Measurements from ENCODE around the gene CLIC3. TPM values are rescaled to one million over a fixed set of nuclear protein-coding genes. Genes with fewer than 3 reads are reported as not detected.

The CLIC3 gene, protein sequence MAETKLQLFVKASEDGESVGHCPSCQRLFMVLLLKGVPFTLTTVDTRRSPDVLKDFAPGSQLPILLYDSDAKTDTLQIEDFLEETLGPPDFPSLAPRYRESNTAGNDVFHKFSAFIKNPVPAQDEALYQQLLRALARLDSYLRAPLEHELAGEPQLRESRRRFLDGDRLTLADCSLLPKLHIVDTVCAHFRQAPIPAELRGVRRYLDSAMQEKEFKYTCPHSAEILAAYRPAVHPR
- total RNA-seq (ENCODE audit: low replicate concordance) = 38.6 and 63.3 TPM in 2 replicates
- long read RNA-seq, transcript CLIC3-203 (6 exons, 1,017 nt) = major isoform, 23 of 25 reads
- long read RNA-seq, partial matches to known transcripts = 1 of 25 reads
- long read RNA-seq, other reads (novel, unspliced or antisense) = 1 of 25 reads

DNA sequence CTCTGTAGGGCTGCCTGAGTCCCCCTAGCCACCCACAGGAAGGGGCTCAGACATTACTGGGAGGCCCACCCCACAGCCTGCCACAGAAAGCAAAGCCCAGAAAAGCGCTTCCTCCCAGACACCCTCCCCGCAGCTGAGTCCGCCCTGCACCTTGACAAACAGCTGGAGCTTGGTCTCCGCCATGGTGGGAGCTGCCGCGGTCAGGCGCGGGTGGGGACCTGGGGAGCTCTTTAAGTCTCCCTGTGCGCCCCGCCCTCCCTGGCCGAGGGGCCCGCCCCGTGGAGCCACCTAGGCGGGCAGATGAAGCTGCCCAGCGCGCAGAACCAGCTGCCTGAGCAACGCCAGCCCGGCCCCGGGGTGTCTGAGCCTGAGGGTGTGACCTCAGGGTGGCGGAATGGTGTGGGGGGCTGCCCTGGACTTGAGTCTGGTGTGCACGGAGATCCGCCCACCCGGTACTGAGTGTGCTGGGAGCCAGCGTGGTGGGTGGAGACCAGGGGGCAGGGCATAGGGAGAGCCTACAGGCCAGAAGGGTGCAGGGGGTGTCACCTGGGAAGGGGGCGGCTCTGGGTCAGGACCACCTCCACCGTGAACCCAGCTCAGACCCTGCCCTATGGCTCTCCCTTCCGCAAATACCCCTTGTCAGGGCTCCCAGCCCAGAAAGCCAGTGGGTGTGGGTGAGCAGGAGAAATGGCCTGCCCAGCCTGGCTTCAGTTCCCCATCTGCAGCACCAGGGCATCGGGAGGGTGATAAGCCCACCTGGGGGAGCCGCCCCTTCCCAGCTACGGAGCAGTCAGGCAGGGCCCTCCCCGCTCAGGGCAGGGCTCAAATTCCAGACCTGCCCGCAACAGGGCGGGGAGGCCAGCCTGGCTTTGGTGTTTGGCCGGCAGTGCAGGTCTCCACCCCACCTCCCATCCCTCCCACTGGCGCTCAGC is at the start of gene CLIC3:
Gene CLIC3, minus strand, starts transcription at position 208 of the 932 bp plus-strand sequence. Its CDS starts 25 bp downstream, at position 183.
- TF ChIP-seq CTCF (conservative IDR thresholded peaks at IDR 0.05) = no peak
- peak within 1 kb of the TSS; percentile 71 for H3K4me3 Mint-ChIP-seq
- DNase-seq (ENCODE audit: extremely low spot score, unreplicated experiment) = no peak
- H3K27ac Mint-ChIP-seq = peak within 1 kb of the TSS; percentile 43
- H3K27me3 Mint-ChIP-seq = peaks cover 4% of the 10 kb centered on the region
- H3K36me3 Mint-ChIP-seq = no peaks in the 10 kb centered on the region
- H3K9me3 Mint-ChIP-seq = no peaks in the 10 kb centered on the region
- no peaks in the 10 kb centered on the region for H3K4me1 Mint-ChIP-seq (ENCODE audit: unreplicated experiment)

DNA sequence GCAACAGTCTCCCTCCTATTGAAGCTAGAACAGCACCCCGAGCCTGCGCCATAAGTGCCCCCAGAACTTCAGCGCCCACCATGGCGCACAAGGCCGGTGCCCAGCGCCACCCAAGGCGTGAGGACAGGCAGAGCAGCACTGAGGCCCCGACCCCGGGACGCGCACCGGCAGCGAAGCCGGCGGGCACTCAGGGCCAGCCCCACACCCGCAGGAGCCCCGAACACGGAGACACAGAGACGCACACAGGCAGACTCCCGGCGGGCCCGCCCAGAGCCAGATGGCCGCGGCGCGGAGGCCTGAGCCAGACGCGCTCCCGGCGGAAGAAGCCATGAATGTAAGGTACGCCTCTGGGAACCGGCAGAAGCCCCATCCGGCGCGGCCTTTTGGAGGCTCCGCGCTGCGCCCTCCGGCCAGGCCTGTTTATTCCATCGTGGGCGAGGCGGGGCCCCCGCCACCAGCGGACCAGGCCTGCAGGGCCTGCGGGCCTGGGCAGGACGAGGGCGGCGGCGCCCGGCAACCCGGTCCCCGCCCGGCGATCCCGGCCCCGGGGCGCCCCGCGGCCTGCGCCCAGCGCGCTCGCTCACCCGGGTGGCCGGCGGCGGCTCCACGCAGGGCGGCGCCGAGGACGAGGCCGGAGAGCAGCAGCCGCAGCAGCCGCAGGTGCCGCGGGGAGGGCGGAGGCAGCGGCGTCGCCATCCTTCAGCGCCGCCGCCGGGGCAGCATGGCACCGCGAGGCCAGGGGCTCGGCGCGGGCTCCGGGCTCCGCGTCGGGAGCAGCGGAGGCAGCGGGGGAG is 49.1 kb upstream of the CLIC3 start:
- TF ChIP-seq CTCF (conservative IDR thresholded peaks at IDR 0.05) = no peak
- no peaks in the 10 kb centered on the region for H3K36me3 Mint-ChIP-seq
- H3K27me3 Mint-ChIP-seq = peaks cover 40% of the 10 kb centered on the region
- H3K4me3 Mint-ChIP-seq = peak overlapping the region; percentile 84
- H3K27ac Mint-ChIP-seq = no peak overlapping the region
- no peaks in the 10 kb centered on the region for H3K9me3 Mint-ChIP-seq
- no peaks in the 10 kb centered on the region for H3K4me1 Mint-ChIP-seq (ENCODE audit: unreplicated experiment)
- no peak for DNase-seq (ENCODE audit: extremely low spot score, unreplicated experiment)

DNA sequence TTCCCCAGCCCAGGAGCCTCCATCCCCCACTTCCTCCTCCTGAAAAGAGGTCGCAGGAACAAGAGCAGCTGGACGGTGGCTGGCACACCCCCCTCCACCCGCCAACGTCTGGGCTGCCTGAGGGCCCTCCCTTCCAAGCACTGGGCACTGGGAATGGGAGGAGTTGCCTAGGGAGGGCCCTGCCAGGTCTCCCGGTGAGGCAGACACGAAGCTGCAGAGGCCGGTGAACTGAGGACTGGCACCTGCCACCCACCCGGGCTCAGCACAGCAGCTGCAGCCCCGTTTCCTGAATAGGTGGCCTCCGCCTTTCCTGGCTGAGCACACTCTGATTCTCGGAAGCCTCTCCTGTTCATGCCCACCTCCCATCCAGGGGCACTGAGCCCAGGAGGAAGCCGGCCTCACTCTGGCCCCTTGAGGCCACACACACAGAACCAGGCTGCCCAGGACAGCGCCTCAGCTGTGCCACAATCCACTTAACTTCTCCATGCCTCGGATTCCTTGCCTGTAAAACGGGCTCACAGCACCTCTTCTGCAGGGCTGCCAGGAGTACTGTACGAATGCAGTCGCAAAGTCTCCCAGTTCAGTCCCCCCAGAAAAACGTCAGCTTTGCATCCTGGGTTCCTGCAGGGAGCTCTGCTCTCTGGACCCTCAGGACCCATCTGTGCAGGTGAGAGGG is 48.3 kb upstream of the CLIC3 start:
- Mint-ChIP-seq H3K9me3 (no peaks in the 10 kb centered on the region), H3K36me3 (no peaks in the 10 kb centered on the region), H3K4me1 (ENCODE audit: unreplicated experiment) (no peaks in the 10 kb centered on the region), H3K4me3 (peak overlapping the region; percentile 72), H3K27me3 (peaks cover 31% of the 10 kb centered on the region), H3K27ac (no peak overlapping the region)
- DNase-seq (ENCODE audit: extremely low spot score, unreplicated experiment) = no peak
- no peak for TF ChIP-seq CTCF (conservative IDR thresholded peaks at IDR 0.05)

GRCh38 chr9:137044037-137044436 is 47.7 kb upstream of the CLIC3 start:
- H3K36me3 Mint-ChIP-seq = no peaks in the 10 kb centered on the region
- DNase-seq (ENCODE audit: extremely low spot score, unreplicated experiment) = no peak
- H3K9me3 Mint-ChIP-seq = no peaks in the 10 kb centered on the region
- H3K27ac Mint-ChIP-seq = no peak overlapping the region
- H3K4me1 Mint-ChIP-seq (ENCODE audit: unreplicated experiment) = no peaks in the 10 kb centered on the region
- no peak for TF ChIP-seq CTCF (conservative IDR thresholded peaks at IDR 0.05)
- peaks cover 27% of the 10 kb centered on the region for H3K27me3 Mint-ChIP-seq
- no peak overlapping the region for H3K4me3 Mint-ChIP-seq

Measured in type B pancreatic cell (in vitro differentiated cells).